ENCODE measurements around the gene C6orf141. TPM values are rescaled to one million over a fixed set of nuclear protein-coding genes. Genes with fewer than 3 reads are reported as not detected.
A peak's percentile ranks its signal among the peaks of the same experiment; 100 is the strongest.

The C6orf141 gene
- total RNA-seq, 2 experiments from 2014 or later = 0.86 to 1.0 TPM

DNA sequence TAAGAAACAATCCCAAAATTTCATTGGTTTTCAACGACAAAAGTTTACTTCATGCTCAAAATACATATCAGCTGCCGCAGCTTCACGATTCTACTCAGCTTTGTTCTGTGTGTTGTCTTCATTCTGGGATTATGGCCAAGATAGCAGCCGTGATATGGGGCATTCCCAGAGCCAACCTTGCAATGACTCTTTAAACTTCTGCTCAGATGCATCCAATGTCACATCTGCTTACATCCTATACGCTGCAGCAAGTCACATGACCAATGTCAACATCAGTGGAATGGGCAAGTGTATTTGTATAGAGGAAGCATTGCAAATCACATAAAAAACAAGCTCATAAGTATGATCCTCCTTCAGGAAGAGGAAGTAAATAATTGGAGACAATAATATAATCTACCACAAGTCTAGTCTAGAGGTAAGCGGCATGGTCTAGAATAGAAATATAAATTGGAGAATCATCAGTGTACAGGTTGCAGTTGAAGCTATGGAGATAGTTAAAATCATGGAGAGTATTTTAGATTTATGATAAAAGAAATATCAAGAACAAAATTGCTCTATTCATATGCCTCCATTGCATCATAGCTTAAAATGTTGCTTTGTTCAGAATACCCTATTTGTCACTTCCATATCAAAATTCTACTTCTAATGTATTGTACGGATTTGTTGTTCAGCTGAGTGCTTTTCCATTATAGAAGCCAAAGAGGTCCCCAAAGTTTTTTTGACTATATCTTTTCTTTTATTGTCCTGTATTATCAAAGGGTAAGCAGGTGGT, 7.2 kb upstream of the C6orf141 start:
- H3K4me1 Mint-ChIP-seq (ENCODE audit: low read depth) = no peaks in the 10 kb centered on the region
- no peak for DNase-seq
- intact Hi-C loops (cut with micrococcal nuclease) = no loop called here
- no peak overlapping the region for H3K4me3 Mint-ChIP-seq
- no peak overlapping the region for H3K27ac Mint-ChIP-seq
- CTCF ChIA-PET = interaction anchor here (1.2 to 4.9 kb wide), 3 partner anchors 10 to 63 kb away, joined by 4 to 24 read pairs (median 5); no protein-coding TSS in a partner anchor
- H3K36me3 Mint-ChIP-seq = no peaks in the 10 kb centered on the region
- POLR2A ChIA-PET = no interaction called here
- H3K27me3 Mint-ChIP-seq = peaks cover 8% of the 10 kb centered on the region
- H3K9me3 Mint-ChIP-seq = no peaks in the 10 kb centered on the region

DNA sequence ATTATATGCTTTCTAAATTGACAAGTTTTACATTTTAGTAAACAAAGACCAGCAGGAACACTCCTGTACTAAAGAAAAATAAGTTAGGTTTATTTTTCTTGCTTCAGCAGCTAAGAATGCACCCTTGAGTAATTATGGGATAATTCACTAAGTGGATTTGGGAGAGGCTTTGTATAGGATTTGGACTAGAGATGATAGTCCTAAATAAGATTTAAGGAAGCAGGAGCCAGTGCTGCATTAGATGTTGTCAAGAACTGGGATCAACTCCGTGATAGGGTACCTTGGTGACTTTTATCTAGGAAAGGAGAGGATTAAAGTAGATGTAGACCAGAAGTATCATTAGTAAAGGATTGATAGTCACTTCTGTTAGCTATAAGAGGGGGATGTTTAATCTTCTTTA, 4.1 kb upstream of the C6orf141 start:
- Mint-ChIP-seq H3K27me3 (peaks cover 23% of the 10 kb centered on the region), H3K4me3 (no peak overlapping the region), H3K36me3 (no peaks in the 10 kb centered on the region), H3K27ac (no peak overlapping the region), H3K4me1 (ENCODE audit: low read depth) (peaks cover 10% of the 10 kb centered on the region), H3K9me3 (no peaks in the 10 kb centered on the region)
- DNase-seq = no peak
- ChIA-PET POLR2A (no interaction called here), CTCF (interaction anchor here (0.5 kb wide), 1 partner anchor 91 kb away, joined by 3 read pairs; no protein-coding TSS in a partner anchor)
- intact Hi-C loops (cut with micrococcal nuclease) = no loop called here

DNA sequence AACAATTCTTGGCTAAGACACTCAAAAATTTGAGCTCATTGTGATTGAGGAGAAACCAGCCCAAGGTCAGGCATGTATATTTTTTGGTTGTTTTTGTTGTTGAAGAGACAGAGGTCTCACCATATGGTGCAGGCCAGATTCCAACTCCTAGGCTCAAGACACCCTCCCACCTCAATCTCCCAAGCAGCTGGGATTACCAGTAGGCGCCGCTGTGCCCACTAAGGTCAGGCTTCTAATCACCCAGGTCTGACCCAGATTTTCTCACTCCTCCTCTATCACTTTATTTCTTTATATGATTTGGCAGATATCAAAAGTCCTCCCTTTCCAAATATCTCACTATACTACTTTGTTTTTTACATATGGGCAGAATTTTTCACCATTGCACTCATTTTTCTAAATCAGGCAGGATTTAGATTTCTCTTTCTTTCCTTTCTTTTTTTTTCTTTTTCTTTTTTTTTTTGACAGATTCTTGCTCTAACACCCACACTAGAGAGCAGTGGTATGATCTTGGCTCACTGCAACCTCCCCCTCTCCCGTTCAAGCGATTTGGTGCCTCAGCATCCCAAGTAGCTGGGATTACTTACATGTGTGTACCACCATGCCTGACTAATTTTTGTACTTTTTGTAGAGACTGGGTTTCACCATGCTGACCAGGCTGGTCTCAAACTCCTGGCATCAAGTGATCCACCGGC, 1.7 kb upstream of the C6orf141 start:
- intact Hi-C loops (cut with micrococcal nuclease) = no loop called here
- DNase-seq = no peak
- CTCF ChIA-PET = interaction anchor here (0.7 to 0.8 kb wide), 2 partner anchors 9 to 16 kb away, joined by 3 read pairs; no protein-coding TSS in a partner anchor
- no peaks in the 10 kb centered on the region for H3K9me3 Mint-ChIP-seq
- POLR2A ChIA-PET = no interaction called here
- no peak overlapping the region for H3K4me3 Mint-ChIP-seq
- H3K27ac Mint-ChIP-seq = no peak overlapping the region
- H3K27me3 Mint-ChIP-seq = peaks cover 29% of the 10 kb centered on the region
- no peaks in the 10 kb centered on the region for H3K36me3 Mint-ChIP-seq
- peaks cover 23% of the 10 kb centered on the region for H3K4me1 Mint-ChIP-seq (ENCODE audit: low read depth)

DNA sequence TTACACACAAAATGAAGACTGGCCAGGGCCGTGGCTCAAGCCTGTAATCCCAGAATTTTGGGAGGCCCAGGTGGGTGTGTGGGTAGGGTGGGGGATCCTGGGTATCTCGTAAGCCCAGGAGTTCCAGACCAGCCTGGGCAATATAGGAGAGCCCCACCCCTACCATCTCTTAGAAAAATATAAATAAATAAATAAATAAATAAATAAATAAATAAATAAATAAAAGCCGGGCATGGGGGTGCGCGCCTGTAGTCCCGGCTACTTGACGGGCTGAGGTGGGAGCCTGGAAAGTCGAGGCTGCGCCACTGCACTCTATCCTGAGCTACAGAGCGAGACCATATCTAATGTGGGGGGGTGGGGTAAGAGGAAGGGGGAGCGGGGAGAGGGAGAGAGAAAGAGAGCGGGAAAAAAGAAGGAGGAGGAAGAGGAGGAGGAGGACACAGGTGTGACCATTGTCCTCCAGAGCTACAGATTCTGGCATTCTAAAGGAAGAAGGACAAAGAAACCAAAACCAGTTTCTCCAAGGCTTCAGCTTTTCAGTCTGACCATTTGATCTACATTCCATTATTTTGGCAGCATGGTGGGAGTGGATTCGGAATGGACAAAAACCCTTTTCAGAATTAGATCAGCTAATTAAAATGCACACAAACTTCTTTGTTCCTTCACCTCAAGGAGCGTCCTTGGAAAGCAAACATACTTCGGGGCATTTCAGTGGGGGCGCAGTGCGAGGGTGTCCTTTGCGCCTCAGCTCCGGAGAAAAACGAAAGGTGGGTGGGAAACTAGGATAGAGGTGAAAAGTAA, 577 bp upstream of the C6orf141 start:
- Mint-ChIP-seq H3K4me3 (peak overlapping the region; percentile 22), H3K4me1 (ENCODE audit: low read depth) (peaks cover 23% of the 10 kb centered on the region), H3K36me3 (no peaks in the 10 kb centered on the region), H3K9me3 (no peaks in the 10 kb centered on the region), H3K27ac (no peak overlapping the region), H3K27me3 (peaks cover 29% of the 10 kb centered on the region)
- ChIA-PET POLR2A (no interaction called here), CTCF (interaction anchor here (0.7 to 4.6 kb wide), 2 partner anchors 8 to 18 kb away, joined by 3 to 27 read pairs; no protein-coding TSS in a partner anchor)
- intact Hi-C loops (cut with micrococcal nuclease) = loop anchor here (2.0 kb wide), 1 partner anchor 87 kb away; the partner anchor contains the start of genes CENPQ and MMUT
- no peak for DNase-seq

DNA sequence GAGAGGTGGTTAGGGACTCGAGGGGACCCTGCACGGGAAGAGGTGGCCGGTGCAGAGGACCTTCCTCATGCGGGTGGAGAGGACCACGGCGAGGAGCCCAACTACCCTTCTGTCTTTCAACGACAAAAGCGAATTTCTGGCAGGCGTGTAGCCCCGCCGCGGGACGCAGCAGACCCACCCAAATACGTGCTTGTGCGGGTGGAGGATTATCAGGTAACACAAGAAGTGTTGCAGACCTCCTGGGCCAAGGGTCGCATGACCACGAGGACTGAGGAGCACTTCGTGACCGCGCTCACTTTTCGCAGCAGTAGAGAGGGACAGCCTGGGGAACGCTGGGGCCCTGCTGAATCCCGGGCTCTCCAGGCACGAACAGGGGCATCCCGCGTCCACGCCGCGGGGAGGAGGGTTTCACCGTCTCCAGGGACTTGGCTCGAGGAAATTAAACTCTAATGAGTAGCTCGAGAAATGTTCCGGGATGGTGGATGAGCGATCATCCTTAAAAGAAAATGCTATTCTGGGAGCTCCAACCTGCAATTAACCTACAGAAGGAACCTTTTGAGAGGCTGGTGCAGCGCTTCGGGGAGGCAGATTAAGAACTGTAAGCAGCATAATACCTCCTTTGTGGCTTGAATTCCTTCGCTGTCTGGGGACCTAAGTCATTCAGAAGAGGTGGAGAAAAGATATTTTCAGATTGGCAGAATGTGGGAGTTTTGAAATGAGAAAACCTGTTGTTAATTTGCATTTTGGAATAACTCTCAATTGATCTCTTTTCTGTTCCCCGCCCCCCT, 804 bp downstream of the C6orf141 start:
- peak; percentile 13 for DNase-seq
- Mint-ChIP-seq H3K4me1 (ENCODE audit: low read depth) (peaks cover 23% of the 10 kb centered on the region), H3K4me3 (peak overlapping the region; percentile 62), H3K9me3 (no peaks in the 10 kb centered on the region), H3K27ac (no peak overlapping the region), H3K36me3 (no peaks in the 10 kb centered on the region), H3K27me3 (peaks cover 29% of the 10 kb centered on the region)
- intact Hi-C loops (cut with micrococcal nuclease) = loop anchor here (2.0 kb wide), 1 partner anchor 88 kb away; the partner anchor contains the start of genes CENPQ and MMUT
- CTCF ChIA-PET = interaction anchor here (1.2 to 4.6 kb wide), 2 partner anchors 16 to 19 kb away, joined by 4 to 27 read pairs; no protein-coding TSS in a partner anchor
- POLR2A ChIA-PET = no interaction called here

DNA sequence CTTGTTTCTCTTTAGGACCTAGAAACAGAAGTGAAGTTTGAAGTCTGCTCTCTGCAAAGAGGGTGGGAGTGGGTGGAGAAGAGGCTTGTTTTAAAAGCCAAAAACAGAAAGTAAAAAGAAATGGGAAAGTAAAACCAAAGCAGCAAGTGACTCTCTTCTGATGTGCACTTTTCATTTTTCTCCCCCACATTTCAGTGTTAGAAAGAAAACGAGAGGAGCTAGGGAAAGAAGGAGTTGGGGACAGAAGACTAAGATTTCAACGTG, 1.3 kb downstream of the C6orf141 start:
- H3K4me3 Mint-ChIP-seq = peak overlapping the region; percentile 62
- ChIA-PET CTCF (interaction anchor here (1.2 to 4.6 kb wide), 2 partner anchors 17 to 20 kb away, joined by 4 to 27 read pairs; no protein-coding TSS in a partner anchor), POLR2A (no interaction called here)
- DNase-seq = no peak
- H3K4me1 Mint-ChIP-seq (ENCODE audit: low read depth) = peaks cover 23% of the 10 kb centered on the region
- peaks cover 26% of the 10 kb centered on the region for H3K27me3 Mint-ChIP-seq
- intact Hi-C loops (cut with micrococcal nuclease) = loop anchor here (2.0 kb wide), 1 partner anchor 89 kb away; the partner anchor contains the start of genes CENPQ and MMUT
- H3K27ac Mint-ChIP-seq = no peak overlapping the region
- no peaks in the 10 kb centered on the region for H3K36me3 Mint-ChIP-seq
- H3K9me3 Mint-ChIP-seq = no peaks in the 10 kb centered on the region

DNA sequence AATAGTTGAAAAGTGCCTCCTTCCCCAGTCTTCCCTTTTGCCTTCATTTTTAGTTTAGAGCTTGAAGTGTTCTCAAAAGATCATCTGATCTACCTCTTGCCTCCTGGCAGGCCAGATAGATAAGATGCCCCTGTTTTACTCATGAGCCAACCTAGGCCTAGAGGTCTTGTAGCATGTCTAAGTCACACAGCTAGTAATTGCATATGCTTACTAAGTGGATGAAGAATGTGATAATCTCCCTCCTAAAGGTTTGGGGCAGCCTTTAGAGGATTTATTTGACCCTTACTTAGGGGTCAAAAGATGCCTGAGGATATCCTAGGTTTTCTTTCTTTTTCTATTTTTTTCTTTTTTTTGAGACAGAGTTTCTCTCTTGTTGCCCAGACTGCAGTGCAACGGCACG, 2.1 kb downstream of the C6orf141 start:
- H3K4me3 Mint-ChIP-seq = no peak overlapping the region
- ChIA-PET POLR2A (no interaction called here), CTCF (interaction anchor here (4.6 kb wide), 1 partner anchor 21 kb away, joined by 27 read pairs; no protein-coding TSS in a partner anchor)
- peaks cover 25% of the 10 kb centered on the region for H3K27me3 Mint-ChIP-seq
- DNase-seq = no peak
- H3K36me3 Mint-ChIP-seq = no peaks in the 10 kb centered on the region
- H3K4me1 Mint-ChIP-seq (ENCODE audit: low read depth) = peaks cover 23% of the 10 kb centered on the region
- H3K9me3 Mint-ChIP-seq = no peaks in the 10 kb centered on the region
- H3K27ac Mint-ChIP-seq = no peak overlapping the region
- intact Hi-C loops (cut with micrococcal nuclease) = no loop called here

DNA sequence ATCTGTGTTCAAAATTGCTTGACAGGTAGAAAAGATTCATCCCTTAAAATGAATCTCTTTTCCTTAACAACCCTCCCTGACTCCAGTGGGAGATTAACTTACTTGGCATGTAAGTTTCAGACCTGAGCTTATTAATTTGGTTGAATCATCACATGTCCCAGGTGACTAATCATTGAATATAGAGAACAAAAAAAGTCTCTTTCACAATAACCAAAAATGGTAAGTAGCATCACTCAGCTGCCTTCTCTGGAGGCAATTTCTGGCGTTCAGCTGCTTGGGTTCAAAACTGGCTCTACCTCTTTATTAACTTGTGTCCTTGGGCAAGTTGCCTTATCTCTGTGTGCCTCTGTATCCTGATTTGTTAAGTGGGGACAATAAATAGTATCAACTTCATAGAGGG, 2.9 kb downstream of the C6orf141 start:
- Mint-ChIP-seq H3K27ac (no peak overlapping the region), H3K9me3 (no peaks in the 10 kb centered on the region), H3K36me3 (no peaks in the 10 kb centered on the region), H3K4me1 (ENCODE audit: low read depth) (peaks cover 23% of the 10 kb centered on the region), H3K27me3 (peaks cover 25% of the 10 kb centered on the region), H3K4me3 (no peak overlapping the region)
- POLR2A ChIA-PET = no interaction called here
- no peak for DNase-seq
- intact Hi-C loops (cut with micrococcal nuclease) = no loop called here
- CTCF ChIA-PET = interaction anchor here (1.1 to 4.6 kb wide), 3 partner anchors 21 to 53 kb away, joined by 3 to 27 read pairs (median 3); no protein-coding TSS in a partner anchor

DNA sequence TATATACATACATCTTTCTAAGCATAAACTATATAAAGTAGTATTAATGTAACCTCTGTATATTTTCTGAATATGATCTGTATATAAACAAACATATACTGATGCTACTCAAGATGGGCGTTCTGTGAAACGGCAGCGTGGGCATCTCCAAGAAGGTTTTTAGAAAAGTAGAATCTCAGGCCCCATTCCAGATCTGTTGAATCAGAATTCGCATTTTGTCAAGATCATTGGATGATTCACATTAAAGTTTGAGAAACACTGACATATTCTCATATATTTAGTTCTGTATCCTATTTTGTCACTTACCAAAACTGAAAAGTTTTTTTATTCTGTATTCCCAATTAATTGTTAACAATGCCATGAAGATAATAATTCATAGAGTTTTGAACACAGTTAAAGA, 5.5 kb downstream of the C6orf141 start:
- POLR2A ChIA-PET = no interaction called here
- H3K4me1 Mint-ChIP-seq (ENCODE audit: low read depth) = peaks cover 17% of the 10 kb centered on the region
- no peak overlapping the region for H3K4me3 Mint-ChIP-seq
- no peak for DNase-seq
- peaks cover 13% of the 10 kb centered on the region for H3K27me3 Mint-ChIP-seq
- H3K9me3 Mint-ChIP-seq = no peaks in the 10 kb centered on the region
- intact Hi-C loops (cut with micrococcal nuclease) = no loop called here
- H3K36me3 Mint-ChIP-seq = no peaks in the 10 kb centered on the region
- CTCF ChIA-PET = no interaction called here
- H3K27ac Mint-ChIP-seq = no peak overlapping the region

DNA sequence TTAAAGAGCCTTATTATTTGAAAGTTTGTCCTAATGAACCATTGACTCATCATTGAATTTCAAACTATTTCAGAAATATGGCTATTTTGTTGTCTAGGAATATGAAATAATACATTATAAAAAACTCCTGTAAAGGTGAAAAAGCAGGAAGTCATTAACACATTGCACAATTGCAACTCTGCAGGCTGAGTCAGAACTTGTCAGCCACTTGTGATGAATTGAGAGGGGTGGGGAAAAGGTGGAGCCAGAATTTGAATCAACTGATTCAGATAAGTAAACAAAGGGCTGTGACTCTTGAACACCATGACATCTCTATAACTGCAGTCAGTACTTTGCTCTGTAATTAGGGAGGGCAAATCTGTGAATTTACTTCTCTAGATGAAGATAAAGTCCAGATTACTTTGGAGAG, 6.0 kb downstream of the C6orf141 start:
- Mint-ChIP-seq H3K4me1 (ENCODE audit: low read depth) (peaks cover 12% of the 10 kb centered on the region), H3K27me3 (peaks cover 8% of the 10 kb centered on the region), H3K9me3 (no peaks in the 10 kb centered on the region), H3K27ac (no peak overlapping the region), H3K4me3 (no peak overlapping the region), H3K36me3 (no peaks in the 10 kb centered on the region)
- intact Hi-C loops (cut with micrococcal nuclease) = no loop called here
- CTCF ChIA-PET = no interaction called here
- DNase-seq = peak; percentile 15
- POLR2A ChIA-PET = no interaction called here

DNA sequence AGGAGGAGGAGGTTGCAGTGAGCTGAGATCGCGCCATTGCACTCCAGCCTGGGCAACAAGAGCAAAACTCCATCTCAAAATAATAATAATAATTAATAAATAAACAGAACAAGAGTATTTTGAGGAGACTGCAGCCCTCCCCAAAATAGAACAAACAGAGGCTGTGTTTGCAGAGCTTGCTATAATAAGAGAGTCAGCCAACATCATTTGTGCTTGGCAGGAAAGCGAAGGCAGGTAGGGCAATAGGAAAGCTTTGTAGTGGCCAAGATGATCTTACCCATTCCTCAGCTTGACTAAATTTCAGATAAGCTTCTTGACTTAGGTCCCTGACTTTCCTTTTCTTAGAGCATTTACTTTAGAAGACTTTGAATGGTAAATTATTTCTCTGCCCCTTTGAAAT, 6.7 kb downstream of the C6orf141 start:
- no peak for DNase-seq
- Mint-ChIP-seq H3K27ac (no peak overlapping the region), H3K27me3 (peaks cover 4% of the 10 kb centered on the region), H3K4me3 (no peak overlapping the region), H3K36me3 (no peaks in the 10 kb centered on the region), H3K9me3 (no peaks in the 10 kb centered on the region), H3K4me1 (ENCODE audit: low read depth) (peaks cover 7% of the 10 kb centered on the region)
- ChIA-PET POLR2A (no interaction called here), CTCF (interaction anchor here (0.9 to 1.0 kb wide), 2 partner anchors 8 to 26 kb away, joined by 3 read pairs; no protein-coding TSS in a partner anchor)
- intact Hi-C loops (cut with micrococcal nuclease) = no loop called here

Measured in activated CD4-positive, alpha-beta memory T cell treated with anti-CD3 and anti-CD28 coated beads for 36 hours (primary cell).